ENCODE measurements around the gene CFAP210. TPM values are rescaled to one million over a fixed set of nuclear protein-coding genes. Genes with fewer than 3 reads are reported as not detected.

The CFAP210 gene
- total RNA-seq, 2 donors from 2014 or later = not detected

DNA sequence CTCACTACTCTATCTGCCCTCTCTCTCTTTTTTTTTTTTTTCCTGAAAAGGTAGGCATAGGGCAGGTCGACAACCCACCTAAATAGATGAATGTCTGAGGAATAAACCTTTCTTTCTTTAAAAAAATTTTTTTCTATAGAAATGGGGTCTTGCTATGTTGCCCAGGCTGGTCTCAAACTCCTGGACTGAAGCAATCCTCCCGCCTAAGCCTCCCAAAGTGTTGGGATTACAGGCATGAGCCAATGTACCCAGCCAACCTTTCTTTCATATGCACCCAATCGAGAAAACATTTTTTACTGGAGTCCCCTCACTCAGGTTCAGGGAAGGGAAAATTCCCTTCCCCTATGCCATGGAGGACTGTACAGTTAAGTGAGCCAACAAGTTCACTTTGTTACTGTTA is 31.0 kb downstream of the CFAP210 start:
- H3K27ac ChIP-seq = no peak overlapping the region
- H3K4me3 ChIP-seq = no peak overlapping the region
- intact Hi-C loops (cut with DNase I) = no loop called here
- TF ChIP-seq, protein P1, sequence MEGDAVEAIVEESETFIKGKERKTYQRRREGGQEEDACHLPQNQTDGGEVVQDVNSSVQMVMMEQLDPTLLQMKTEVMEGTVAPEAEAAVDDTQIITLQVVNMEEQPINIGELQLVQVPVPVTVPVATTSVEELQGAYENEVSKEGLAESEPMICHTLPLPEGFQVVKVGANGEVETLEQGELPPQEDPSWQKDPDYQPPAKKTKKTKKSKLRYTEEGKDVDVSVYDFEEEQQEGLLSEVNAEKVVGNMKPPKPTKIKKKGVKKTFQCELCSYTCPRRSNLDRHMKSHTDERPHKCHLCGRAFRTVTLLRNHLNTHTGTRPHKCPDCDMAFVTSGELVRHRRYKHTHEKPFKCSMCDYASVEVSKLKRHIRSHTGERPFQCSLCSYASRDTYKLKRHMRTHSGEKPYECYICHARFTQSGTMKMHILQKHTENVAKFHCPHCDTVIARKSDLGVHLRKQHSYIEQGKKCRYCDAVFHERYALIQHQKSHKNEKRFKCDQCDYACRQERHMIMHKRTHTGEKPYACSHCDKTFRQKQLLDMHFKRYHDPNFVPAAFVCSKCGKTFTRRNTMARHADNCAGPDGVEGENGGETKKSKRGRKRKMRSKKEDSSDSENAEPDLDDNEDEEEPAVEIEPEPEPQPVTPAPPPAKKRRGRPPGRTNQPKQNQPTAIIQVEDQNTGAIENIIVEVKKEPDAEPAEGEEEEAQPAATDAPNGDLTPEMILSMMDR (IDR thresholded peaks at IDR 0.05) = no peak
- DNase-seq = no peak
- H3K27me3 ChIP-seq = no peaks in the 10 kb centered on the region
- no peaks in the 10 kb centered on the region for H3K4me1 ChIP-seq
- no peak overlapping the region for H3K9ac ChIP-seq (ENCODE audit: low read depth in 2 of 2, low read length in 2 of 2)
- H3K36me3 ChIP-seq = no peaks in the 10 kb centered on the region
- H3K9me3 ChIP-seq = no peaks in the 10 kb centered on the region

DNA sequence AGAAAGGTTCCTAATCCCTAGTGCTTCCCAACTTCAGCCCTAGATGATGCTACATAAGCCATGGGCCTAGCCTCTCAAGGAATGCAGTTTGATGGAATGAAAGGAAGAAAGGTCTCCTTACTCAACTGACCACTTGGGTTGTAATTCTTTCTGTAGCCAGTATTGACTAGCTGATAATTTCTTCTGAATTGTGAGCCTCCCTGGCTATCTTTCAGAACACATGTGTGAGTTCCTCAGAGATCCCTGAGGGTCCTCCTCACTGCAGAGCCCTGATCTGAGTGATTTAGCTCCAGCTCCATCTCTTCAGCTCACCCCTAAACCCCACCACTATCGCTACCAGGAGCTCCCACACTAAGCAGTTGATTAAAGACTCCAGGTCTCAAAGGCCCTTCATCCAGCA is 31.5 kb downstream of the CFAP210 start:
- intact Hi-C loops (cut with DNase I) = no loop called here

DNA sequence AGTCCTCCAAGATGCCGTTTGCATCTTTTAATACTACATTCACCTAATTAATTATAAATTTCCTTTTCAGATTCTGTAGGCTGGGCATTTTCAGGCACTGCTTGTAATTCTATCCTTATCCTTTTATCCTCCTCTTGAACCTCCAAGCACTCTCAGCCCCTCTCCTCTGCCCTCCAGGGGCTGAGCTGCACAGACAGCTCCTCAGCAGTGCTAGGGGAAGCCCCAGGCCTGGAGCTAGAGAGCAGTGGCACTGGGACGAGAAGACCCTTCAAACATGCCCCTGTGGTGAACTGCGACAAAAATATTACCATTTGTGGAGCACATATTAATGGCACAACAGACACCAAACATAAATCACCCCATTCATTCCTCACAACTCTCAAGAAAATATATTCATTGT is 32.9 kb downstream of the CFAP210 start:
- no peak overlapping the region for H3K9ac ChIP-seq (ENCODE audit: low read depth in 2 of 2, low read length in 2 of 2)
- DNase-seq = no peak
- H3K9me3 ChIP-seq = no peaks in the 10 kb centered on the region
- no peak overlapping the region for H3K4me3 ChIP-seq
- H3K27me3 ChIP-seq = no peaks in the 10 kb centered on the region
- intact Hi-C loops (cut with DNase I) = no loop called here
- TF ChIP-seq, protein P1 (IDR thresholded peaks at IDR 0.05) = no peak
- H3K27ac ChIP-seq = no peak overlapping the region
- no peaks in the 10 kb centered on the region for H3K4me1 ChIP-seq
- no peaks in the 10 kb centered on the region for H3K36me3 ChIP-seq

More for the DNA sequence above, 31.5 kb downstream of the CFAP210 start:
- no peaks in the 10 kb centered on the region for H3K36me3 ChIP-seq
- TF ChIP-seq, protein P1 (IDR thresholded peaks at IDR 0.05) = no peak
- DNase-seq = no peak
- no peaks in the 10 kb centered on the region for H3K27me3 ChIP-seq
- H3K9me3 ChIP-seq = no peaks in the 10 kb centered on the region
- no peaks in the 10 kb centered on the region for H3K4me1 ChIP-seq
- no peak overlapping the region for H3K9ac ChIP-seq (ENCODE audit: low read depth in 2 of 2, low read length in 2 of 2)
- H3K27ac ChIP-seq = no peak overlapping the region
- H3K4me3 ChIP-seq = no peak overlapping the region

DNA sequence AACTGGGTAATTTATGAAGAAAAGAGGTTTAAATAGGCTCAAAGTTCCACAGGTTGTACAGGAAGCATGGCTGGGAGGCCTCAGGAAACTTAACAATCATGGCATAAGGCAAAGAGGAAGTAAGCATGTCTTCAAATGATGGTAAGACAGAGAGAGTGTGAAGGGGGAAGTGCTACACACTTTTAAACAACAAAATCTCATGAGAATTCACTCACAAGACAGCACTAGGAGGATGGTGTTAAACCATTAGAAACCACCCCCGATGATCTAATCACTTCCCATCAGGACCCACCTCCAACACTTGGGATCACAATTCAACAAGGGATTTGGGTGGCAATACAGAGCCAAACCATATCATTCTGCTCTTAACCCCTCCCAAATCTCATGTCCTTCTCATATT is 34.9 kb downstream of the CFAP210 start:
- no peaks in the 10 kb centered on the region for H3K27me3 ChIP-seq
- H3K36me3 ChIP-seq = no peaks in the 10 kb centered on the region
- no peaks in the 10 kb centered on the region for H3K4me1 ChIP-seq
- no peaks in the 10 kb centered on the region for H3K9me3 ChIP-seq
- DNase-seq = no peak
- no peak overlapping the region for H3K27ac ChIP-seq
- intact Hi-C loops (cut with DNase I) = no loop called here
- no peak overlapping the region for H3K9ac ChIP-seq (ENCODE audit: low read depth in 2 of 2, low read length in 2 of 2)
- no peak overlapping the region for H3K4me3 ChIP-seq
- TF ChIP-seq, protein P1 (IDR thresholded peaks at IDR 0.05) = no peak

DNA sequence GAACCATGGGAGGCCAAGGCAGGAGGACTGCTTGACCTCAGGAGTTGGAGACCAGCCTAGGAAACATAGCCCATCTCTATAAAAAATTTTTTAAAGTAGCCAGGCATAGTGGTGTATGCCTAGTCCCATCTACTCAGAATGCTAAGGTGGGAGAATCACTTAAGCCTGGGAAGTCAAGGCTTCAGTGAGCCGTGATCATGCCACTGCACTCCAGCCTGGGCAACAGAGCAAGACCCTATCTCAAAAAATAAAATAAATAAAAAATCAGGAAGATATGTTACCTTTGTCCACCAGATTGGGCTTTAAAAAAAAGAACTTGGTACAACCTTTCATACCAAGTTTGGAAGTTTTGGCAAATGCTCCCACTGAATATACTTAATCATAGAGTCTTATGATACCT is 35.3 kb downstream of the CFAP210 start:
- Histone ChIP-seq H3K4me1 (no peaks in the 10 kb centered on the region), H3K27ac (no peak overlapping the region), H3K9ac (ENCODE audit: low read depth in 2 of 2, low read length in 2 of 2) (no peak overlapping the region), H3K9me3 (no peaks in the 10 kb centered on the region), H3K4me3 (no peak overlapping the region), H3K27me3 (no peaks in the 10 kb centered on the region), H3K36me3 (no peaks in the 10 kb centered on the region)
- TF ChIP-seq, protein P1 (IDR thresholded peaks at IDR 0.05) = no peak
- DNase-seq = no peak
- intact Hi-C loops (cut with DNase I) = no loop called here

DNA sequence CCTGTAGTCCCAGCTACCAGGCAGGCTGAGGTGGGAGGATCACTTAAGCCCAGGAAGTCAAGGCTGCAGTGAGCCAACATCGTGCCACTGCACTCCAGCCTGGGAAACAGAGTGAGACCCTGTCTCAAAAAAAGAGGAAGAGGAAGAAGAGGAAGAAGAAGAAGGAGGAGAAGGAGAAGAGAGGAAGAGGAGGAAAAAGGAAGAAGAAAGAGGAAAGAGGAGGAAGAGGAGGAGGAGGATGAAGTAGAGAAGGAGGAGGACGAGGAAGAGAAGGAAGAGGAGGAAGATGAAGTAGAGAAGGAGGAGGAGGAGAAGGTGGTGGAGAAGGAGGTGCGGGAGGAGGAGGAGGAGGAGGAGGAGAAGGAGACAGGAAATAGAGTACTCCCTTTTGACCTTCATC is 38.0 kb downstream of the CFAP210 start:
- Histone ChIP-seq H3K9me3 (no peaks in the 10 kb centered on the region), H3K4me1 (no peaks in the 10 kb centered on the region), H3K4me3 (no peak overlapping the region), H3K9ac (ENCODE audit: low read depth in 2 of 2, low read length in 2 of 2) (no peak overlapping the region), H3K27me3 (no peaks in the 10 kb centered on the region), H3K27ac (no peak overlapping the region), H3K36me3 (no peaks in the 10 kb centered on the region)
- TF ChIP-seq, protein P1 (IDR thresholded peaks at IDR 0.05) = no peak
- intact Hi-C loops (cut with DNase I) = no loop called here
- DNase-seq = no peak
